DMS 273 (cell line): ENCODE data around the gene CYP2S1.

Experiments
- DNase-seq: peaks from one replicate; lab custom pipeline; 2025; ENCODE audit not compliant: unreplicated experiment; lab: John Stamatoyannopoulos, UW

The CYP2S1 gene

GRCh38 chr19:41255171-41255570 lies 62.2 kb downstream of the CYP2S1 start:
- DNase-seq, result no peak
